Fibroblast of skin of right biceps (primary cell): ENCODE measurements around the gene VCP.

Experiments used
- DNase-seq: peaks from one replicate; pipeline ENCODE4 v3.0.0-alpha.2; 2013

VCP gene

GRCh38 chr9:35102769-35103659 is 30.6 kb upstream of the VCP start, which contains the start of gene STOML2:
Gene STOML2 (minus strand): TSS chr9:35103131. CDS start chr9:35103094, 37 bp downstream.
- peak; percentile 95 for DNase-seq

- no peak for DNase-seq
These were observed 30.0 kb upstream of the VCP start for GRCh38 chr9:35102465-35102768.

DNA sequence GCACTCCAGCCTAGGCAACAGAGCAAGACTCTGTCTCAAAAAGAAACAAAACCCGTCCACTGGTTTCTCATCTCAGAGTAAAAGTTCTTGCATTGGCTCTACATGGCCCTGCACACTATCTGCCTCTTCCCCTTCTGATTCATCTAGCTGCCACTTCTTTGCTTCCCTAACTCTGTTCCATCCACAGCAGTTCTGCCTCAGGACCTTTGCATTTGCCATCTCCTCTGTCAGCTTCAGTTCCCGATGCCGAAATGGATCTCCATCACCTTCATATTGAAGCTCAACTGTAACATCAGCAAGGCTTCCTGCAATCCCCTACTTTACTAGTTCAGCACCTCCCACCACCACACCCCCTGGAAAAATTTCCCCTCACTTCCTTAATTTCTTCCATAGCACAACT is 25.1 kb upstream of the VCP start:
- no peak for DNase-seq

GRCh38 chr9:35096035-35096849 is 23.8 kb upstream of the VCP start, which contains the start of gene PIGO:
Gene PIGO (minus strand): TSS chr9:35096591. CDS start chr9:35095565, 1,026 bp downstream.
- peak; percentile 82 for DNase-seq

DNA sequence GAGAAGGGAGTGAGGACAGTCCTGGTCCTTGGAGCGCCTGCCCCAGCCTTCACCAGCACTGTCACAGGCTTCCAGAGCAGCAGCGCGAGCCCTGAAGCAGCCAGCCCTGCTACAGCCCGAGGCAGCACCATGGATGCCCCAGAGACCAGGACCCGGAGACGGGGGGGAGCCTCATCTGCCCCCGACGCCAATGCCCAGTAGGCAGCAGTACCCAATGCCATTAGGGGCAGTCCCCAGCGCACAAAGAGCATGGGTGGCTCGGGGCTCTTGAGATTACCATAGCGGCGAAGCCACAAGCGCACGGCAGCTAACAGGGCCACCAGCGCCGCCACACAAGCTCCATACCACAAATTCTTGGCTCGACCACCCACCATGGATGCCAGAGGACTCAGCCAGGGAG is 19.1 kb upstream of the VCP start:
- no peak for DNase-seq

DNA sequence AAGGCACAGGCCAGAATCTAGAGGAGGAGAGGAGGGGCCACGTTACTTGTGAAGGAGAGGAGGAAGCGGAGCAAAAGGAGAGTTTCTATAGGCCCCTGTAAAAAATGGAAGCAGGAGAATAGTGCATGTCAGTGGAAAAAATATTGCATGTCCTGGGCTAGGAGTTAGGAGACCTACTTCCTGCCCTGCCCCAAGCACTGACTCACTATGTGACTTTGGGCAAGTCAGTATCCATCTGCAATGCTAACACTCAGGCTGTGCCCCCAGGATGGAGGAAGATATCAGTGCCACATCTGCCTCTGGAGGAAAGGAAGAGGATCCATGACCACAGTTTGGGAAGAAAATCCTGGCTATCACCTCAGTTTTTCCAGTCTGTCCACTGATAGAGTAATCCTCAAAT is 17.0 kb upstream of the VCP start:
- DNase-seq: no peak

DNA sequence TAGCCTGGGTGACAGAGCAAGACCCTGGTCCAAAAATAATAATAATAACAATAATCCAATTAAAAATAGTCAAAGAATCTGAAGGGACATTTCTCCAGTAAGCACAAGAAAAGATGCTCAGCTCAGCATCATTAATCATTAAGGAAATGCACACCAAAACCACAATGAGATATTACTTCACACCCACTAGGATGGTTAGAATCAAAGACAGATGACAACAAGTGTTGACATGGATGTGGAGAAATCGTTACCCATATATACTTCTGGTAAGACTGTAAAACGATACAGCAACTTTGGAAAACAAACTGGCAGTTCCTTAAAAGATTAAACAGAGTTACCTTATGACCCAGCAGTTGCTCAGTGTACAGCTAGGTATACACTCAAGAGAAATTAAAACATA is 12.7 kb upstream of the VCP start:
- DNase-seq: no peak

DNA sequence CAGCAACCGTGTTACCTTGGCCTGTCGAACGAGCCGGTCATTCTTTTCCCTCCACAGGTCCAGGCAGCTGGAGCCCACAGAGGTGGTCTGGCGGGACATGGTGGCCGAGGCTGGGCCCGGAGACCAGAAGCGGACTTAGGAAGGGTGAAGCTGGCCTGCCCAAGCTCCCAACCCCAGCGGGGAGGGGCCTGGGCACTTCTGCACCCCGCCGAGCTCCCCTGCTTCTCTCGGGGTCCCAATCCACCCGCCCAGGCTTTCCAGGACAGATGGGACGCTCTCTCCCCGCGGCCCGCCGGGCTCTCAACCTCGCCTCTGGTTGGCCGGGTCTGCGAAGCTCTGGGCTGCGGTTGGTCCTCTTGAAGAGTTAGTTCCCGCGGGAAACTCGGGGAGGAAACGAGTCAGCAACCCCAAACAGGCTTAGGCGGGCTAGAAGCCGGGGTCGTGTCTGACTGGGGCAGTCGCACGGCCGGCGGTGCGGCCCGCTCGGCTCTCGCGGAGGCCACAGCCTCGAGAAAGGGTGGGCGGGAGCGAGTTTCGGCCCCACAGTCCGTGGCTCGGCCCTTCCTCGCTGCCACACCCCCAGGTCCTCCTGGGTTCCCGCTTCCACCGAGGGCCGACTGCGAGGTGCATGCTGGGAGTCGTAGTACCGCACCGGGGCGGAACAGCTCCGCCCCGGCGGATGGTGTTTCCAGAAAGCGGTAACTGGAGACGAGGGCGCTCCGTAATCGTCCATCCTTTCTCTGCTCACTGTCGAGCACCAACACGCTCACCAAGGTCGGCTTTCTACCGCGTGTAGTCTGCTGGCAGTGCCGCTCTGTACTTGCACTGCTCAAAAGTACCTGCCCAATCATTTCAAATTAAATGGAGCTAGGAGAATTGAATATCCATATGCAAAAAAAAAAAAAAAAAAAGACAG is 7.3 kb upstream of the VCP start, which contains the start of gene FANCG:
Gene FANCG (minus strand): TSS at position 517 of the 916 bp plus-strand sequence. CDS start 418 bp downstream, at position 99.
- DNase-seq: peak; percentile 92

- DNase-seq: no peak
These were observed 6.6 kb upstream of the VCP start for GRCh38 chr9:35079041-35079425.

DNA sequence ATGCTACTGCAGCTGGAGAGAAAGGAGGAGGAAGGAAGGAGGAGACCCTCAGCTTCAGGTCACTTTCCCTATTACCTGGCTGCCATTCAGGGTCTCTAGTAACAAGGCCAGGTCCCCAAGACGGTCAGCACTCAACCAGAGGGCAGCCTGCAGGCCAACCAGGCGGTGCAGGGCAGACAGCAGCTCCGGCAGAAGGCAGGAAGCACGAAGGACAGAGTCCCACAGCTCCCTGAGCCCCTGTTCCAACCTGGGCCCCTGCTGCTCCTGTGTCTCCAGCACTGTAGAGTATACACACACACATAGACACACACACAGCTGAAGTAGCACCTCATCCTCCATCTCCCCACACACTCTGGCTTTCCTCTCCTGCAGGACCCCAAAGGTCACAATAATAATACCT is 5.6 kb upstream of the VCP start:
- no peak for DNase-seq

DNA sequence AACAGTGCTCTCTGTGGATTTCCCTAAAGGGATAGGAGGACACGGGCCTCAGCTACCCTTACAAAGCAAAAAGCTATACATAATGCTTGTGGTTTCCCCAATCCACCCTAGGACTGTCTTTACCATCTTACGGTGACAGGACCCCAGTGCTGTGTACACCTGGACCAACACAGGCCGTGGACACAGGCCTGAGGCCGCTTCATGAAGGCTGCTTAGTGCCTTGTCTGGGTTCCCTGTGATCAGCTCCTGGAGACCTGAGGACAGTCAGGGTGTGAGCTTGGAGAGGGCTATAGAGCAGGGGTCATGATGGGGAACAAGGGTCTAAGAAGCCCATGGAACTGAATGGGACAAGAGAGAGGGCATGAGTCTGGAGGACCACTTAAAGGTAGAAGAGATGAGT is 4.4 kb upstream of the VCP start:
- DNase-seq: no peak

- DNase-seq: no peak
These were observed 2.9 kb upstream of the VCP start for GRCh38 chr9:35075358-35075757.

DNA sequence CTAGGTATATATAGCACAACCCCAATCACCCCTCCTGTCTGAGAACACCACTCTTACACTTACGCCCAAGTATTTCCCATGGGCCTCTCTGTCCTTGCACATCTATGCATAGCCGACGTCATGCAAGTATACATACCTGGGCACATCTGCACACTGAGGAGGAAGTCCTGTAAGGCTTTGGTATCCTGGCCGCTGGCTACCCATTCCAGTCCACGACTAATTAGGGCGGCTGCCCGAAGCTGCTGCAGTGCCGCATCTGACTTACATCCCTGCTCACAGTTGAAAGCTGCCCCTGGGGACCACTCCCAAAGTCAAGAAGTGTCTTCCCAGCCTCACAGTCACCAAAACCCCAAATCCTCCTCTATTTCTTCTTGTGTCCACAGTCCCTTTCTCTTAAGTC is 2.4 kb upstream of the VCP start:
- no peak for DNase-seq

- no peak for DNase-seq
These were observed 1.7 kb upstream of the VCP start for GRCh38 chr9:35074141-35074540.

GRCh38 chr9:35073279-35073612 is 821 bp upstream of the VCP start:
- no peak for DNase-seq

- peak; percentile 87 for DNase-seq
These were observed 488 bp downstream of the VCP start for GRCh38 chr9:35071814-35072460.

DNA sequence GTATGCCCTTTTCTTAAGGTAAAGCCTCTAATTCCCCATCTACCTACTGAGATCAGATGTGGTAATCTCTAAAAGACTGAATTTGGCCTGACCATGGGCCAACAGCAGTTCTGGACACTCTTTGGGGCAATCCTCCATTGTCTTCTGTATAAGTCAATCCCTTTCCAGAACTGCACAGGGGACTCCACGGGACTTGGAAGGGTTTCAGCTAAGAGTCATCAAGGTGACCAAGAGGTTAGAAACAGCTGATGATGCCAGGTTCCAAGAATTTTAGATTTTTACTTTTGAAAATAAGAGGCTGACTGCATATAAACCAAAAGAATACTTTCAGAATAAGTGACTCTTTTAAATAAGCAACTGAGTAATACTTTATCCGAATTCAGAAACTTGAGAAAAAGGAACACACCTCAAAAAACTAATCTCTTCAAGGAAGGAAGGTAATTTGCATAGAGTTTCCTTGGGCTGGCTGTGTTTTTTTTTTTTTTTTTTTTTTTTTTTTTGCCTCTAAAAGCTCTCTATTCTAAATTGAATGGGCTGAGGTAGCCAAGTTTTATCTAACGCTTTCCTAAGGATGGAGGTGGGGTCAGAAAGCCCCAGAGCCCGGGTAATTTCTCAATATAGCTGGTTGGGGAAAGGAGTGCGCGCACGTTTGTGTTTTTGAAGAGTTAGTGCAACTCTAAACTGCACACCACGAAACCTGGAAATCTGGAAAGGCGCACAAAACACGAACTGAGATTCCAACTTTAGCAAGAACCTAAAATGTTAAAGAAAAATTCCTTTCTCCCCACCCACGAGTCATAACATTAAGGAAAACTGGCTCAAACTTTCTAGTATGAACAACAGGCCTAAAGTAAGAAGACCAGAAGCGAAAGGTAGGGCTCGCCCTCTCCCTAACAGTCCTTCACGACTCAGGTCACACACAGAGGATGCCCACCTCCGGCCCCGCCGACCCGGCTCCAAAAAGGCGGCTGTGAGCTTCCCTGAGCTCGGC is 1.3 kb downstream of the VCP start:
- DNase-seq: peak; percentile 45

- no peak for DNase-seq
These were observed 3.4 kb downstream of the VCP start for GRCh38 chr9:35069020-35069419.

- no peak for DNase-seq
These were observed 5.4 kb downstream of the VCP start for GRCh38 chr9:35067056-35067455.

GRCh38 chr9:35060548-35061207 is 11.7 kb downstream of the VCP start:
- no peak for DNase-seq

- DNase-seq: no peak
These were observed 13.0 kb downstream of the VCP start for GRCh38 chr9:35059438-35059837.
